GM12878 (cell line): ENCODE data around the gene TRIM60.

ENCODE experiments used
- BCL11A ChIP-seq: IDR thresholded peaks from 2 replicates; pipeline ENCODE4 v1.6.1; 2011; ENCODE audit warnings: low read depth, low read length
- RAD21 ChIP-seq: IDR thresholded peaks from 2 replicates; pipeline ENCODE4 v1.6.1; 2011; ENCODE audit warnings: mild to moderate bottlenecking, low read depth, low read length, moderate library complexity; ENCODE audit not compliant: insufficient read depth
- ZSCAN29 ChIP-seq: fragments of 450-650 bp; IDR thresholded peaks from 2 replicates; pipeline ENCODE4 v1.6.1; 2017; ENCODE audit warnings: mild to moderate bottlenecking, moderate library complexity
- TF ChIP-seq, protein P1 (sequence below): IDR thresholded peaks from 2 replicates; pipeline ENCODE4 v1.6.1; 2012; ENCODE audit warnings: low read length, inconsistent platforms

DNA sequence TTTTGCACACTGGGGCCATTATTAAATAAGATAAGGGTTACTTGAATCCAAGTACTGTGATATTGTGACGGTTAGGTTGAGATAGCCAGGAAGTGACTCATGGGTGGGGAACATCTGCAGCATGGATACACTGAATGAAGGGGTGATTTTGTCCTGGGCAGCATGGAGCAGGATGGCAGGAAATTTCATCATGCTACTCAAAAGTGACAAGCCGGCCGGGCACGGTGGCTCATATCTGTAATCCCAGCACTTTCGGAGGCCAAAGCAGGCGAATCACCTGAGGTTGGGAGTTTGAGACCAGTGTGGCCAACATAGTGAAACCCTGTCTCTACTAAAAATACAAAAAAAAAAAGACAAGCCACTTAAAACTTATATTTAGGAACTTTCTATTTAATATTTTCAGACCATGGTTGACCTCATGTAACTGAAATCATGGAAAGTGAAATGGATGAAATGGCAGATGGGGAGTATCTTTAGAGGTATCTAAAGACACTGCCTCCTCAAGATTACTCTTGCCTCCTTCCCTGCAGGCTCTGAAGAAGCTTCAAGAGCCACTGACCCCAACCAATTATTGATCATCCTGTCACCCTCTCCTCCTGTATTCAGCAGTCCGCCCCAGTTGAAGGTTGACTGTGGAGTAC, 3.9 kb upstream of the TRIM60 start:
- no peak for TF ChIP-seq RAD21
- TF ChIP-seq ZSCAN29, result no peak
- TF ChIP-seq, protein P1, sequence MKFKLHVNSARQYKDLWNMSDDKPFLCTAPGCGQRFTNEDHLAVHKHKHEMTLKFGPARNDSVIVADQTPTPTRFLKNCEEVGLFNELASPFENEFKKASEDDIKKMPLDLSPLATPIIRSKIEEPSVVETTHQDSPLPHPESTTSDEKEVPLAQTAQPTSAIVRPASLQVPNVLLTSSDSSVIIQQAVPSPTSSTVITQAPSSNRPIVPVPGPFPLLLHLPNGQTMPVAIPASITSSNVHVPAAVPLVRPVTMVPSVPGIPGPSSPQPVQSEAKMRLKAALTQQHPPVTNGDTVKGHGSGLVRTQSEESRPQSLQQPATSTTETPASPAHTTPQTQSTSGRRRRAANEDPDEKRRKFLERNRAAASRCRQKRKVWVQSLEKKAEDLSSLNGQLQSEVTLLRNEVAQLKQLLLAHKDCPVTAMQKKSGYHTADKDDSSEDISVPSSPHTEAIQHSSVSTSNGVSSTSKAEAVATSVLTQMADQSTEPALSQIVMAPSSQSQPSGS, result no peak
- no peak for TF ChIP-seq BCL11A
